HG03442 (cell line): ENCODE measurements around the gene ZNF775.

Experiments used
- ATAC-seq: cut with Tn5 transposase; IDR thresholded peaks from one replicate; pipeline ENCODE4 v1.9.1; 2021; ENCODE audit warnings: mild to moderate bottlenecking, moderate library complexity; ENCODE audit not compliant: unreplicated experiment

Gene ZNF775

GRCh38 chr7:150399421-150400007, 20.4 kb downstream of the ZNF775 start:
- ATAC-seq: no peak

GRCh38 chr7:150400008-150400787, 21.1 kb downstream of the ZNF775 start:
- ATAC-seq: no peak

- ATAC-seq: no peak
Measured at GRCh38 chr7:150400788-150401423, 21.8 kb downstream of the ZNF775 start.

GRCh38 chr7:150401424-150401790, 22.3 kb downstream of the ZNF775 start:
- ATAC-seq: no peak

GRCh38 chr7:150401861-150402631, 22.9 kb downstream of the ZNF775 start:
- ATAC-seq: no peak

GRCh38 chr7:150402671-150403321, 23.7 kb downstream of the ZNF775 start:
- ATAC-seq: no peak

GRCh38 chr7:150403376-150404171, 24.4 kb downstream of the ZNF775 start:
- no peak for ATAC-seq

GRCh38 chr7:150404172-150404804, 25.2 kb downstream of the ZNF775 start:
- ATAC-seq: no peak

- peak; percentile 50 for ATAC-seq
Measured at GRCh38 chr7:150404805-150405583, 25.9 kb downstream of the ZNF775 start.

- no peak for ATAC-seq
Measured at GRCh38 chr7:150405584-150406311, 26.6 kb downstream of the ZNF775 start.

- ATAC-seq: no peak
Measured at GRCh38 chr7:150406312-150406566, 27.1 kb downstream of the ZNF775 start.

- ATAC-seq: peak; percentile 43
Measured at GRCh38 chr7:150406567-150407421, 27.7 kb downstream of the ZNF775 start.

GRCh38 chr7:150407588-150408392, 28.7 kb downstream of the ZNF775 start:
- no peak for ATAC-seq

GRCh38 chr7:150408393-150409299, 29.5 kb downstream of the ZNF775 start:
- ATAC-seq: no peak

- ATAC-seq: no peak
Measured at GRCh38 chr7:150409300-150410030, 30.3 kb downstream of the ZNF775 start.
